ENCODE results near the gene PTPN20.
"Not testable (repeated sequence)": the region's sequence is repeated elsewhere in the genome, so short reads cannot be mapped to it uniquely, and the experiment has no call there.

PTPN20 gene

GRCh38 chr10:46925853-46926252 lies 14.6 kb downstream of the PTPN20 start:
- not testable (repeated sequence) for H3K4me3 Mint-ChIP-seq; H3K27me3 Mint-ChIP-seq; H3K36me3 Mint-ChIP-seq; H3K4me1 Mint-ChIP-seq (ENCODE audit: low read depth); H3K27ac Mint-ChIP-seq; H3K9me3 Mint-ChIP-seq (ENCODE audit: low read depth)

DNA sequence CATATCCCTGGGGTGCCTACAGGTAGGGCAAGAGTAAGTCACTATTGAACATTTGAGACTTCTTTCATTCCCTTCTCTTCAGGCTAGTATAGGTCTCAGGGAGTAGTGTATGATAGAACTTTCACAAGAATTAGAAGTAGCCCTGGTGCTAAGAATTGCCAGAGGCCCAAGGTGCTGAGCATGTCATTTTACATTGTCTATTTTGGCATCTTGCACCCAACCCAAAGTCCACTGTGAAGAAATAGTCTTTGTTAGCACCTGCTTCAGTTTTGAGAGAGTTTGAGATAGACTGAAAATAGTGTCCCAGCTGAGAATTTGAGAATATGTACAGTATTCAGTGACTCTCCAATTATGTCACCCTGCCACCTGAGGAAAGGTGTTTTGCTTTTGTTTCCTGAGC lies 17.6 kb downstream of the PTPN20 start:
- not testable (repeated sequence) for H3K36me3 Mint-ChIP-seq; H3K4me1 Mint-ChIP-seq (ENCODE audit: low read depth); H3K27me3 Mint-ChIP-seq; H3K4me3 Mint-ChIP-seq; H3K27ac Mint-ChIP-seq; H3K9me3 Mint-ChIP-seq (ENCODE audit: low read depth)

DNA sequence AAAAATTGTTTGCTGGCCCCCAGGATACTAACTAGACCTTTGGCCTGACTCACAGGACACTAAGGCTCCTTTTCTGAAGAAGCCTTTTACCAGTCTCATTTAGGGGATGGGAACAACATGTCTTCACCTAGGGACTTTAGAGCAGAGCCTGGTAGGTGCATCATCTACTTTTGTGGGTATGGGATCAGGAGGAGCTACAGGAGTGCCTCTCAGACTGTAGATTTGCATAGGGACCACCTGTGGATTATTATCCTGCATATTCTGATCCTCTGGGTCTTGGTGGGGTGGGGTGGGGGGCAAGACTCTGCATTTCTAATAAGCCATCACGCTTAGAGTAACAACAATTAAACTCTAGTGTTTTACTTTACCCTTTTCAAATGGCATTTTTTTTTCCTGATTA lies 21.2 kb downstream of the PTPN20 start:
- H3K27ac Mint-ChIP-seq; H3K27me3 Mint-ChIP-seq; H3K36me3 Mint-ChIP-seq; H3K4me3 Mint-ChIP-seq; H3K4me1 Mint-ChIP-seq (ENCODE audit: low read depth); H3K9me3 Mint-ChIP-seq (ENCODE audit: low read depth): not testable (repeated sequence)

GRCh38 chr10:46941091-46941490 lies 29.9 kb downstream of the PTPN20 start:
- H3K4me3 Mint-ChIP-seq; H3K36me3 Mint-ChIP-seq; H3K27me3 Mint-ChIP-seq; H3K9me3 Mint-ChIP-seq (ENCODE audit: low read depth); H3K4me1 Mint-ChIP-seq (ENCODE audit: low read depth); H3K27ac Mint-ChIP-seq: not testable (repeated sequence)

GRCh38 chr10:46948687-46949518 lies 37.7 kb downstream of the PTPN20 start:
- H3K27ac Mint-ChIP-seq; H3K4me1 Mint-ChIP-seq (ENCODE audit: low read depth); H3K9me3 Mint-ChIP-seq (ENCODE audit: low read depth); H3K4me3 Mint-ChIP-seq; H3K27me3 Mint-ChIP-seq; H3K36me3 Mint-ChIP-seq: not testable (repeated sequence)

DNA sequence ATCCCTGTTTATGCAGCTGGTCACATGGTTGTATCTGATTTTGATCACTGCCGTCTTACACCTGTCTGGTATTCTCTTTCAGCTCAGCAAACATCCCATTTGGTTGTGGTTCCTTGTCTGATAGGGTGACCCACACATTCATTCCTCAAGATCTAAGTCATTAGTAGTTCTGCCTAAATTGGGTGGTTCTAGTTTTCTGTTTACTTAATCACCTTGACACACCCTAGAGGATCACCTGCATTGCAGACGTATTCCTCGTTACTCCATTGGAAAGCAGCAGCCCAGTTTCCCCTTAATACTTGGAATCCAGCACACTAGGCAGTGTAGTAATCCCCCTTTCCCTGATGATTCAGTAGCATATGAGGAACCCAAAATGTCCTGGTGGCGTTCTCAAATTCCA lies 41.3 kb downstream of the PTPN20 start:
- H3K27me3 Mint-ChIP-seq; H3K4me3 Mint-ChIP-seq; H3K27ac Mint-ChIP-seq; H3K9me3 Mint-ChIP-seq (ENCODE audit: low read depth); H3K36me3 Mint-ChIP-seq; H3K4me1 Mint-ChIP-seq (ENCODE audit: low read depth): not testable (repeated sequence)

DNA sequence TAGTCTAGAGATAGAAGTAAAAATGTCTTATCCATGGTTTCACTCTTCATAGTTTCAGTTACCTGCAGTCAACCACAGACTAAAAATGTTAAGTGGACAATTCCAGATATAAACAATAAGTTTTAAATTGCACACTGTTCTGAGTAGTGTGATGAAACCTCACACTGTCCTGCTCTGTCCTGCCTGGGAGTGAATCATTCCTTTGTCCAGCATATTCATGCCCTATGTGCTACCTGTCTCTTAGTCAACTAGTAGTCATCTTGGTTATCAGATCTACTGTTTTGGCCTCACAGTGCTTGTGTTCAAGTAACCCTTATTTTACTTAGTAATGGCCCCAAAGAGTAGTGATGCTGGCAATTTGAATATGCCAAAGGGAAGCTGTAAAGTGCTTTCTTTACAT lies 49.5 kb downstream of the PTPN20 start:
- H3K27ac Mint-ChIP-seq; H3K36me3 Mint-ChIP-seq; H3K4me1 Mint-ChIP-seq (ENCODE audit: low read depth); H3K9me3 Mint-ChIP-seq (ENCODE audit: low read depth); H3K27me3 Mint-ChIP-seq; H3K4me3 Mint-ChIP-seq: not testable (repeated sequence)

- H3K4me1 Mint-ChIP-seq (ENCODE audit: low read depth); H3K9me3 Mint-ChIP-seq (ENCODE audit: low read depth); H3K27me3 Mint-ChIP-seq; H3K4me3 Mint-ChIP-seq; H3K27ac Mint-ChIP-seq; H3K36me3 Mint-ChIP-seq: not testable (repeated sequence)
Measured at GRCh38 chr10:46963356-46963755, 52.1 kb downstream of the PTPN20 start.

- H3K36me3 Mint-ChIP-seq; H3K27ac Mint-ChIP-seq; H3K9me3 Mint-ChIP-seq (ENCODE audit: low read depth); H3K4me3 Mint-ChIP-seq; H3K27me3 Mint-ChIP-seq; H3K4me1 Mint-ChIP-seq (ENCODE audit: low read depth): not testable (repeated sequence)
Measured at GRCh38 chr10:46967013-46967412, 55.8 kb downstream of the PTPN20 start.

- not testable (repeated sequence) for H3K27me3 Mint-ChIP-seq; H3K4me1 Mint-ChIP-seq (ENCODE audit: low read depth); H3K9me3 Mint-ChIP-seq (ENCODE audit: low read depth); H3K4me3 Mint-ChIP-seq; H3K27ac Mint-ChIP-seq; H3K36me3 Mint-ChIP-seq
Measured at GRCh38 chr10:46980223-46980622, 69.0 kb downstream of the PTPN20 start.

DNA sequence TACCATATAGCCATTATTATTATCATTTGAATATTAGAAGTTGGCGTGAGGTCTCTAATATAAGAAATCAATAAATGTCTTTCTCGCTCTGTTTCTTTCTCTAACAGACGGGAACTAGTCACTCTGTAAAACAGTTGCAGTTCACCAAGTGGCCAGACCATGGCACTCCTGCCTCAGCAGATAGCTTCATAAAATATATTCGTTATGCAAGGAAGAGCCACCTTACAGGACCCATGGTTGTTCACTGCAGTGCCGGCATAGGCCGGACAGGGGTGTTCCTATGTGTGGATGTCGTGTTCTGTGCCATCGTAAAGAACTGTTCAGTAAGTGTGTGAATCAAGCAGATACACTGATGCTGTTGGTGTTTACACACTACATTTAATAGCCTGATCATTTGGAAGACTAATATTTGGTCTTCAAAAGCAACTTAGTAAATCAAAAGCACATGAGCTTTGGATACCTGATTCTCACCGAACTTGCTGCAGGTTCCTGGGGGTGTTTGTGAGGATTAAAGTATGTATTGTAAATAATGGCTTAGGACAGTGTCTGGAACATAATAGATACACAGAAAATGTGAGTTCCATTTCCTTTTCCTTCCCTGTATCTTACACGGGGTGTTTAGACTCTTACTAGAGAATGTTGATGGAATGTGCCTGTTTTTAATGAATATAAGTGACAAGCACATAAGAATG lies 76.2 kb downstream of the PTPN20 start:
- H3K27me3 Mint-ChIP-seq; H3K4me1 Mint-ChIP-seq (ENCODE audit: low read depth); H3K27ac Mint-ChIP-seq; H3K36me3 Mint-ChIP-seq; H3K4me3 Mint-ChIP-seq; H3K9me3 Mint-ChIP-seq (ENCODE audit: low read depth): not testable (repeated sequence)

- H3K9me3 Mint-ChIP-seq (ENCODE audit: low read depth), result no peaks in the 10 kb centered on the region
Measured at GRCh38 chr10:46992803-46993561, 81.8 kb downstream of the PTPN20 start.

DNA sequence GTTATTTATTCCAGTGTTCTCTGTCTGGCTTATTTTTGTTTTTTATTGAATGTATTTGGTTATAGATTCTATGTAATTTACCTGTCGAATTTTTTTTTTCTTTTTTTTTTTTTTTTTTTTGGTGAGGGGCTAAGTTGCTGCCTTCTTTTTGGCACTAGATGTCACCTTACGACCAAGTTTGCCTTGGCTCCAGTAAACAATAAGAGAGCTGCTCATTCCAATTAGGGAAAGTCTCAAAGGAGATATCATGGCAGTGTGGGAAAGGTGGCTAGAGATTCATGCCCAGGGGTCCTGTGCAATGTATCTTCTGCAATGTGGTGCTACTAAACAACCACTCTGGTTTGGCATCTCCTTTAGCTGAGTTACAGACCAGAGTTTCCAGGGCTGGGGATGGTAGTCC lies 84.0 kb downstream of the PTPN20 start:
- Mint-ChIP-seq H3K27ac (no peak overlapping the region), H3K4me1 (ENCODE audit: low read depth) (no peaks in the 10 kb centered on the region), H3K36me3 (peaks cover 11% of the 10 kb centered on the region), H3K9me3 (ENCODE audit: low read depth) (no peaks in the 10 kb centered on the region), H3K27me3 (no peaks in the 10 kb centered on the region), H3K4me3 (no peak overlapping the region)

More at GRCh38 chr10:46992803-46993561, 81.8 kb downstream of the PTPN20 start:
- H3K27ac Mint-ChIP-seq, result no peak overlapping the region
- no peak overlapping the region for H3K4me3 Mint-ChIP-seq
- H3K36me3 Mint-ChIP-seq, result peaks cover 11% of the 10 kb centered on the region
- H3K27me3 Mint-ChIP-seq, result no peaks in the 10 kb centered on the region
- no peaks in the 10 kb centered on the region for H3K4me1 Mint-ChIP-seq (ENCODE audit: low read depth)

DNA sequence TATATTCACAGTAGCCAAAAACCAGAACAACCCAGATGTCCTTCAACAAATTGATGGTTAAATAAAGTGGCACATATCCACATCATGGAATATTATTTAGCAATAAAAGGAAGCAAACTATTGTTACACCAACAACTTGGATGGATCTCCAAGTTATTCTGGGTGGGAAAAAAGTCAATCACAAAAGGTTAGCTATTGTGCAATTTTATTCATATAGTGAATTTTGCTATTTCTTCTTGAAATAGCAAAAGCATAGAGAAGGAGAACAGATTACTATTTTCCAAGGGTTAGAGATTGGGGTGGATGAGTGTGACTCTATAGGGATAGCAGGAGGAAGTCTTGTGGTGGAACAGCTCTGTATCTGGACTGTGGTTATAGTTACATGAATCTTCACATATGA lies 87.0 kb downstream of the PTPN20 start:
- no peak overlapping the region for H3K27ac Mint-ChIP-seq

DNA sequence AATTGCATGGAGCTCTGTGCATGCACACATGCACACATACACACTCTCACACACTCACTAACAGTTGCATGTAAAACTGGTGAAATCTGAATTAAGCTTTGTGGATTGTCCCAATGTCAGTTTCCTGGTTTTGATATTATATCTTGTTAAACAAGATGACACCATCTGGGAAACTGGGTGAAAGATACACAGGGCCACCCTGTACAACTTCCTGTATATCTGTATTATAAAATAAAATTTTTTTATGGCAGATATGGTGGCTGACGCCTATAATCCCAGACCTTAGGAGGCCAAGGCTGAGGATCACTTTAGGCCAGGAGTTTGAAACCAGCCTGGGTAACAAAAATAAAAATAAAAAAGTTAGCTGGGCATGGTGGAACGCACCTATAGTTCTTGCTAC lies 87.4 kb downstream of the PTPN20 start:
- Mint-ChIP-seq H3K36me3 (peaks cover 11% of the 10 kb centered on the region), H3K27me3 (no peaks in the 10 kb centered on the region), H3K4me3 (no peak overlapping the region), H3K27ac (no peak overlapping the region), H3K9me3 (ENCODE audit: low read depth) (no peaks in the 10 kb centered on the region), H3K4me1 (ENCODE audit: low read depth) (no peaks in the 10 kb centered on the region)

More for the DNA sequence above, 87.0 kb downstream of the PTPN20 start:
- Mint-ChIP-seq H3K27me3 (no peaks in the 10 kb centered on the region), H3K4me3 (no peak overlapping the region), H3K9me3 (ENCODE audit: low read depth) (no peaks in the 10 kb centered on the region), H3K36me3 (peaks cover 11% of the 10 kb centered on the region), H3K4me1 (ENCODE audit: low read depth) (no peaks in the 10 kb centered on the region)

Measured in activated naive CD8-positive, alpha-beta T cell (primary cell).